ENCODE measurements around the gene OSMR. TPM values are rescaled to one million over a fixed set of nuclear protein-coding genes. Genes with fewer than 3 reads are reported as not detected.

Gene OSMR
- total and polyA plus RNA-seq, 9 of the 15 experiments (the other 6 are each of a cell fraction or from before 2014, with no cell fraction given) = 0.18 to 1.7 (median 0.94) TPM

GRCh38 chr5:38932854-38933408, 87.1 kb downstream of the OSMR start (continued):
- TF ChIP-seq CAMTA2 (CRISPR knock-in tag; conservative IDR thresholded peaks at IDR 0.05) (no peak), ZNF76 (CRISPR knock-in tag; IDR thresholded peaks at IDR 0.05; ENCODE audit: borderline replicate concordance) (no peak)

- Histone ChIP-seq H3K36me3 (ENCODE audit: control insufficient read depth, insufficient read depth, low read length) (peaks cover 9% of the 10 kb centered on the region; the same call in 2 of the 3 replicates), H3K9me3 (replicated peaks; ENCODE audit: control insufficient read depth, insufficient read depth, low read depth, low read length) (no peaks in the 10 kb centered on the region), H3K27me3 (ENCODE audit: control insufficient read depth in 2 of 2, insufficient read depth in 2 of 2, low read length in 2 of 2) (0 out of 5 replicates have a peak, but pooled peaks cover 0 to 4% of the 10 kb centered on the region in 2 experiments), H3K27ac (ENCODE audit: extremely low read depth, low read depth, low read length) (no peak overlapping the region), H3K4me1 (replicated peaks in 1 of 2; ENCODE audit: control insufficient read depth in 2 of 2, insufficient read depth in 2 of 2, low read length in 2 of 2) (peaks cover 0 to 8% of the 10 kb centered on the region in 2 experiments; a peak in 2 of 5 replicates), H3K79me2 (ENCODE audit: control insufficient read depth, insufficient read depth, low read length) (no peaks in the 10 kb centered on the region), H3K9me1 (ENCODE audit: control insufficient read depth, insufficient read depth, low read length) (no peaks in the 10 kb centered on the region), H3K4me3 (no peak overlapping the region), H4K20me1 (replicated peaks; ENCODE audit: control insufficient read depth, insufficient read depth, low read length) (no peaks in the 10 kb centered on the region), H3K9ac (ENCODE audit: insufficient read depth in 1 of 2, low read depth in 2 of 2, low read length in 2 of 2) (no peak overlapping the region), H2AFZ (ENCODE audit: low read depth, low read length) (no peak overlapping the region), H3K4me2 (ENCODE audit: insufficient read depth, low read length) (no peak overlapping the region)
- POLR2A ChIA-PET = no interaction called here
- intact Hi-C loops (cut with micrococcal nuclease) (no loop called here), in situ Hi-C loops (cut with MboI) (no loop called here)
- no peak for FAIRE-seq
- peak; percentile 72 for TF ChIP-seq ATF3 (IDR thresholded peaks at IDR 0.05)
- TF ChIP-seq ATF3 (CRISPR knock-in tag; conservative IDR thresholded peaks at IDR 0.05) = no peak
- TF ChIP-seq CEBPG (CRISPR knock-in tag; IDR thresholded peaks at IDR 0.05) = no peak
- peak in 1 of 2 experiments; percentile 65; a peak in 3 of 4 replicates for TF ChIP-seq CEBPG (tag; conservative IDR thresholded peaks at IDR 0.05 in 1 of 2, IDR thresholded peaks at IDR 0.05 in 1 of 2)
- no peak for TF ChIP-seq ELK3 (CRISPR knock-in tag; IDR thresholded peaks at IDR 0.05)
- no peak for TF ChIP-seq STAT5B (CRISPR knock-in tag; IDR thresholded peaks at IDR 0.05)
- TF ChIP-seq CEBPB (tag; IDR thresholded peaks at IDR 0.05) = 0 out of 2 replicates have a peak, but pooled peaks have one; percentile 7
- no peak for TF ChIP-seq ELF1 (tag; IDR thresholded peaks at IDR 0.05)
- CTCF ChIA-PET (ENCODE audit: low intra/inter-chr PET ratio) = no interaction called here
- no TSS peak for BruUV-seq (replicated peaks)
- DNase-seq (ENCODE audit: extremely low read depth in 1 of 4, low spot score in 3 of 4) = no peak
- 96% methylated on average over 1 of the region's 1 CpG for WGBS (ENCODE audit: insufficient coverage, low coverage, missing lambda C conversion rate)
- ATAC-seq = no peak
Observed at GRCh38 chr5:38935437-38935836, 89.6 kb downstream of the OSMR start.
